Uterus (tissue), 2 donors: ENCODE results near the gene CCDC8.

ENCODE experiments used
- POLR2A ChIP-seq, 2 donors: fragments of 450-650 bp; IDR thresholded peaks; one replicate each; pipeline ENCODE4 v1.6.1; 2016; ENCODE audit warnings: antibody characterized with exemption in 2 of 2, mild to moderate bottlenecking in 1 of 2, moderate library complexity in 1 of 2
- TF ChIP-seq, protein P1 (sequence below), 4 experiments: fragments of 200-600 bp in 2 of 4; fragments of 450-650 bp in 2 of 4; sonication (generic) in 2 of 4; IDR thresholded peaks; one replicate each; pipeline ENCODE4 v1.5.1; 2016 to 2019; ENCODE audit warnings: antibody characterized with exemption in 4 of 4, mild to moderate bottlenecking in 2 of 4, moderate library complexity in 1 of 4

DNA sequence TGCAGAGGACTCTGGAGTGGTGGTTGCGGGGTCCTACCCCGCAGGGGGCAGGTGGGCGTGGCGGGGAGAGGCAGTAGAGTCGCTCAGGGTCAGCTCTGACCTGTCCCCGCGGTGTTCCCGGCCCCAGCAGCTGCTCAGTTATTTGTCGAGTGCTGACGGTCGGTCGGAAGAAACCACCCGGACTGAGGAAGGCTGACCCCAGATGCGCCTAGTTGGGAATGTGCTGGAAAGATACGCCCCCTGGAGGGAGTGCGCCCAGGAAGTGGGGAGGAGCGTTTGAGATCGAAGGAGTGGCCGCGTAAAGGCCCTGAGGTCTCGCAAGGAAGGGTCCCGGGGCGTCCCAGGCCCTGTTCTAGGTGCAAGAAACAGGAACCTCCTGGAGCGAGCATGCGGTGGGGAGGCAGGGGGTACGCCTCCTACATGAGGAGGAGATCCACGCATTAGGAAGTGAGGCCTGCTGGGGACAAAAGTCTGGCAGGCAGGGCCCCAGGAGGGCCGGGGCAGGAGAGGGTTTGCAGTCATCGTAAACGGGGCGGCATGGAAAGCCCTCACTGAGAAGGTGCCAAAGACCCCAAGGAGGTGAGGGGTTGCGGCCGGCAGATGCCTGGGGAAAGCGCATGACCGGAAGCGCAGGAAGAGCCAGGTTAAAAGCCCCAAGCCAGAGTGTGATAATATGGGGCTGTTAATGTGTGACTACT is 9.2 kb downstream of the CCDC8 start:
- TF ChIP-seq, protein P1, sequence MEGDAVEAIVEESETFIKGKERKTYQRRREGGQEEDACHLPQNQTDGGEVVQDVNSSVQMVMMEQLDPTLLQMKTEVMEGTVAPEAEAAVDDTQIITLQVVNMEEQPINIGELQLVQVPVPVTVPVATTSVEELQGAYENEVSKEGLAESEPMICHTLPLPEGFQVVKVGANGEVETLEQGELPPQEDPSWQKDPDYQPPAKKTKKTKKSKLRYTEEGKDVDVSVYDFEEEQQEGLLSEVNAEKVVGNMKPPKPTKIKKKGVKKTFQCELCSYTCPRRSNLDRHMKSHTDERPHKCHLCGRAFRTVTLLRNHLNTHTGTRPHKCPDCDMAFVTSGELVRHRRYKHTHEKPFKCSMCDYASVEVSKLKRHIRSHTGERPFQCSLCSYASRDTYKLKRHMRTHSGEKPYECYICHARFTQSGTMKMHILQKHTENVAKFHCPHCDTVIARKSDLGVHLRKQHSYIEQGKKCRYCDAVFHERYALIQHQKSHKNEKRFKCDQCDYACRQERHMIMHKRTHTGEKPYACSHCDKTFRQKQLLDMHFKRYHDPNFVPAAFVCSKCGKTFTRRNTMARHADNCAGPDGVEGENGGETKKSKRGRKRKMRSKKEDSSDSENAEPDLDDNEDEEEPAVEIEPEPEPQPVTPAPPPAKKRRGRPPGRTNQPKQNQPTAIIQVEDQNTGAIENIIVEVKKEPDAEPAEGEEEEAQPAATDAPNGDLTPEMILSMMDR (IDR thresholded peaks at IDR 0.05) = peak in 1 of 4 experiments; percentile 8
- TF ChIP-seq POLR2A (IDR thresholded peaks at IDR 0.05) = peak in 1 of 2 donors; percentile 23
